ENCODE results near the gene ADAMTS8. TPM values are rescaled to one million over a fixed set of nuclear protein-coding genes. Genes with fewer than 3 reads are reported as not detected.

ADAMTS8 gene
- total RNA-seq, 1 donor from 2014 or later: 1.0 TPM

DNA sequence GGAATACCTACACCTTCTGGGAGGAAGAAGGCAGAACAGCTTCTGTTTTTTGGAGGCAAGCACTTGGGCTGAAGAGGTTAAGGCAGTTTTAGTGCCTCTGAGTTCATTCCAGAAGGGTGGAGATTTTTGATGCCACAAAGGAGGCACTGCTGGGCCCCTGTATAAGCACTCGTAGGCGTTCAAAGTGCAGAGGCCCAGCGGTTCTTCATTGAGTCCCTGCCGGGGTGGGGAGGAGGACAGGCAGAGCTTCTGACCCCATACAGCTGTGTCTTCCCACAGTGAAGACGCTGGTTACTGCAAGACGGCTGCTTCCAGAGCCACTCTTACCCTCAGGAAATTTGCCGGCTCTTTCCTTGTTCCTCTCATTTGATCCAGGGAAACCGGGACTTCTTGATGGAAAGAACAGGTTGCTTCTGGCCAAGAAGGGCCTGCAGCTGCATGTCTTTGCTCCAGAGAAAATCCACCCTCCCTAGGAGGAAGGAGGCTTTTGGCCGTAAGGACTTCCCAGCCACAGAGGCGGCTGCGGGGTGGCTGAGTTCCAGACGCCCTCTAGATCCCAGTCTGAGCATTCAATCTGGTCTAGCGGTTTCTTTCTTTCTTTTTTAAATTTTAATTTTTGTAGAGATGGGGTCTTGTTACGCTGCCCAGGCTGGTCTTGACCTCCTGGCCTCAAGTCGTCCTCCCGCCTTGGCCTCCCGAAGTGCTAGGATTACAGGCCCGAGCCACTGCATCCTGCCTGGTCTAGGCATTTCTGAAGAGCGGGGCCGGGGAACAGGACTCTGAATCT is 29.4 kb upstream of the ADAMTS8 start:
- no peak overlapping the region for H3K27ac Mint-ChIP-seq (ENCODE audit: unreplicated experiment)
- no peaks in the 10 kb centered on the region for H3K9me3 Mint-ChIP-seq (ENCODE audit: low read depth)
- DNase-seq (ENCODE audit: low spot score): no peak
- no peak overlapping the region for H3K4me3 Mint-ChIP-seq (ENCODE audit: unreplicated experiment)
- H3K36me3 Mint-ChIP-seq (ENCODE audit: low read depth): peaks cover 45% of the 10 kb centered on the region
- TF ChIP-seq, protein P1, sequence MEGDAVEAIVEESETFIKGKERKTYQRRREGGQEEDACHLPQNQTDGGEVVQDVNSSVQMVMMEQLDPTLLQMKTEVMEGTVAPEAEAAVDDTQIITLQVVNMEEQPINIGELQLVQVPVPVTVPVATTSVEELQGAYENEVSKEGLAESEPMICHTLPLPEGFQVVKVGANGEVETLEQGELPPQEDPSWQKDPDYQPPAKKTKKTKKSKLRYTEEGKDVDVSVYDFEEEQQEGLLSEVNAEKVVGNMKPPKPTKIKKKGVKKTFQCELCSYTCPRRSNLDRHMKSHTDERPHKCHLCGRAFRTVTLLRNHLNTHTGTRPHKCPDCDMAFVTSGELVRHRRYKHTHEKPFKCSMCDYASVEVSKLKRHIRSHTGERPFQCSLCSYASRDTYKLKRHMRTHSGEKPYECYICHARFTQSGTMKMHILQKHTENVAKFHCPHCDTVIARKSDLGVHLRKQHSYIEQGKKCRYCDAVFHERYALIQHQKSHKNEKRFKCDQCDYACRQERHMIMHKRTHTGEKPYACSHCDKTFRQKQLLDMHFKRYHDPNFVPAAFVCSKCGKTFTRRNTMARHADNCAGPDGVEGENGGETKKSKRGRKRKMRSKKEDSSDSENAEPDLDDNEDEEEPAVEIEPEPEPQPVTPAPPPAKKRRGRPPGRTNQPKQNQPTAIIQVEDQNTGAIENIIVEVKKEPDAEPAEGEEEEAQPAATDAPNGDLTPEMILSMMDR (IDR thresholded peaks at IDR 0.05): no peak
- H3K4me1 Mint-ChIP-seq (ENCODE audit: low read depth): peaks cover 37% of the 10 kb centered on the region
- H3K27me3 Mint-ChIP-seq (ENCODE audit: low read depth): no peaks in the 10 kb centered on the region

DNA sequence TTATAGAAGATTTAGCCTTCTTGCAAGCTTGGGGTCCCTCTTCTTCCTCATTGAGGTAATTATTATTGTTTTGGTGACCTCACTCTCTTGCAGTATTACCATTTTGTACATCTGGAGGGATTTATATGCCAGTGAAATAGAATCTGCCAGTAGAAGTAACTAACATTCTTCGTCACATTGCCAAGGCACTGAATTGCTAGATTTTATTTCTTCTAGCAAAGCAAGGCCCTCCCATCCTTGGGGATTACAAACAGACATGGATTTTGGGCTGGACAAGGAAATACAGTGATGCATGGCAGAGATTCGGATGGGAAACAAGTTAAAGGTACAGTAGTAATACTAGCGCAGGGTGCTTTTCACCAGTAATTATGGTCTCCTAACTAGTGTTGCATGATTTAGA is 27.9 kb upstream of the ADAMTS8 start:
- DNase-seq (ENCODE audit: low spot score): no peak
- no peaks in the 10 kb centered on the region for H3K27me3 Mint-ChIP-seq (ENCODE audit: low read depth)
- H3K4me3 Mint-ChIP-seq (ENCODE audit: unreplicated experiment): no peak overlapping the region
- H3K36me3 Mint-ChIP-seq (ENCODE audit: low read depth): peaks cover 42% of the 10 kb centered on the region
- peaks cover 51% of the 10 kb centered on the region for H3K4me1 Mint-ChIP-seq (ENCODE audit: low read depth)
- no peak overlapping the region for H3K27ac Mint-ChIP-seq (ENCODE audit: unreplicated experiment)
- TF ChIP-seq, protein P1 (IDR thresholded peaks at IDR 0.05): no peak
- H3K9me3 Mint-ChIP-seq (ENCODE audit: low read depth): no peaks in the 10 kb centered on the region

DNA sequence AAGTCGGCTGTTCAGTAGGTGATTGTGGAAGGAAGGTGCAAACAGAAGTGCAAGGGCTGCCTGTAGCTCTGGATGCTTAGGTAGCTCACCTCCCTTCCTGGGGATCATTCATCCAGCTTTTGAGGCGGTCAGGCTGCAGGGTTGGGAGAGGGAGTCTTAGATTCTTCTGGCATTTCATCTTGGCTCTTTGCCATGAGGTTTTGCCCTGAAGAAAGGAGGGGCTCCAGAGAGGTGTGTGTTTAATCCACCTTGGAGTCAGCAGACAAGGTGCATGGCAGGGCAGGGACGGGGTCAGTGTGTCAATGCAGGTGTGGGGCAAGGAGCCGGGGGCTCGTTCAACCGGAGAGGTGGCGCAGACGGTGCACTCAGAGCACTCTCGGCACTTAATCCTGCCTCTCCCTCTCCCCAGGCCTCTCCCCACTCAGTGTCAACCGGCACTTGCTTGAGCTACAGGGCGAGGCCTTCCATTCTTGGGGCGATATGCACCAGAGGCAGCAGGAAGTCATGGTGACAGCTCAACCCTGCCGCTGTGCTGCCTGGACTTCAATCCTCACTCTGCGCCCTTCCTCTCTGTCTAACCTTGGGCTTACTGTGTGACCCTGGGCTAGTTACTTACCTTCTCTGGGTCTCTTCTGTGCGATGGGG is 27.2 kb upstream of the ADAMTS8 start:
- H3K36me3 Mint-ChIP-seq (ENCODE audit: low read depth): peaks cover 39% of the 10 kb centered on the region
- TF ChIP-seq, protein P1 (IDR thresholded peaks at IDR 0.05): no peak
- no peaks in the 10 kb centered on the region for H3K9me3 Mint-ChIP-seq (ENCODE audit: low read depth)
- DNase-seq (ENCODE audit: low spot score): no peak
- H3K27ac Mint-ChIP-seq (ENCODE audit: unreplicated experiment): peak overlapping the region; percentile 8
- H3K4me3 Mint-ChIP-seq (ENCODE audit: unreplicated experiment): peak overlapping the region; percentile 56
- no peaks in the 10 kb centered on the region for H3K27me3 Mint-ChIP-seq (ENCODE audit: low read depth)
- peaks cover 58% of the 10 kb centered on the region for H3K4me1 Mint-ChIP-seq (ENCODE audit: low read depth)

DNA sequence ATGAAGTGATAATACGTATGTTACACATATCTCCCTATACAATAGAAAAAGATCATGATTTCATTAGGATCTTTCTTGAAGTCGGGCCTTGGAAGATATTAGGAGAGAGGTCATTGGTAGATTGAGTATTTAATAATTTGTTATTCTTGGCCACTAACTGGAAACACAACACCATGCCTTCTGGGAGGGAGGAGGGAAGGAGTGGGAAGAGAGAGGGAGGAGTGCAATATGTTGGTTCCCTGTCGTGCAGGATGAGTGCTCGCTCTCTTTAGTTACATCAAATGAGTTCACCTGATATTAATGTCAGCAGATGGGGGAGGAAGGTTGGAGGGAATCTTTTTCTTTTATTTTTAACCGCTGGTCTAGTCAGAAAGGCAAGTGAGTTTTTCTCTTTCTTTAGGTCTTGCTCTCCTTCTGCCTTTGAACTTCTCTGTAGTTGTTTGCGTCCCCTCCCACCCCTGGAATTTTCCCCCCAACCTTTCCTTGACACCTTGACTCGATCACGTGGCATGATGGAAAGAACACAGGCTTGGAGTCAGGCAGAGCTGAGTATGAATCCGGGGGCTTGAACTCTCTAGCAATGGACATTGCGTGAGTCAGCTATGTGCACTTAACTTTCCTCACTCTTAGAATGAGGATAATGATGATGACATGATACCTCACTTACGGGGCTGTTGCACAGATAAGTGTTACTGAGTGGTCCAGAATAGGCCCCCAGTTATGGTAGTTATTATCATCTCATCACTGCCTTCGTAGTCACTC is 26.3 kb upstream of the ADAMTS8 start:
- H3K36me3 Mint-ChIP-seq (ENCODE audit: low read depth): peaks cover 38% of the 10 kb centered on the region
- no peak for DNase-seq (ENCODE audit: low spot score)
- peak overlapping the region; percentile 69 for H3K27ac Mint-ChIP-seq (ENCODE audit: unreplicated experiment)
- peaks cover 68% of the 10 kb centered on the region for H3K4me1 Mint-ChIP-seq (ENCODE audit: low read depth)
- no peaks in the 10 kb centered on the region for H3K9me3 Mint-ChIP-seq (ENCODE audit: low read depth)
- TF ChIP-seq, protein P1 (IDR thresholded peaks at IDR 0.05): no peak
- H3K27me3 Mint-ChIP-seq (ENCODE audit: low read depth): no peaks in the 10 kb centered on the region
- peak overlapping the region; percentile 56 for H3K4me3 Mint-ChIP-seq (ENCODE audit: unreplicated experiment)

DNA sequence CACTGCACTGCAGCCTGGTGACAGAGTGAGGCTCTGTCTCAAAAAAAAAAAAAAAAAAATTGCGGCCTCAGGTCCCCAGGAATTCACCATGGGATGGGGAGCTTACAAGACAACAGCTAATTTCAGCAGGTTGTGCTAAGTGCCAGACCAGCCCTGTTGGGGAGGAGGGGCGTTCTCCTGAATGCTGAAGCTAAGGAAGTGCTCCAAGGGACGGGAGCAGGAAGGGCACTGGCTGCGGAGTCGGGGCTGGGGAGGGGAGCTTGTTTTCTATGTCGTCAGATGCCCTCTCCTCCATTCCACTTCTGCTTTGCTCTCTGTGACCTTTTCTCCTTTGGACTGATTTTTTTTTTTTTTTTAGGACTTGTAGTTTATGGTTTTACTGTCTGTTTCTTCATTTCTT is 24.5 kb upstream of the ADAMTS8 start:
- Mint-ChIP-seq H3K4me3 (ENCODE audit: unreplicated experiment) (peak overlapping the region; percentile 99), H3K9me3 (ENCODE audit: low read depth) (no peaks in the 10 kb centered on the region), H3K27me3 (ENCODE audit: low read depth) (no peaks in the 10 kb centered on the region), H3K36me3 (ENCODE audit: low read depth) (peaks cover 29% of the 10 kb centered on the region), H3K4me1 (ENCODE audit: low read depth) (peaks cover 71% of the 10 kb centered on the region), H3K27ac (ENCODE audit: unreplicated experiment) (peak overlapping the region; percentile 77)
- no peak for DNase-seq (ENCODE audit: low spot score)
- TF ChIP-seq, protein P1 (IDR thresholded peaks at IDR 0.05): no peak

Measured in chondrocyte (in vitro differentiated cells).